HG03558 (cell line): ENCODE measurements around the gene PON1.

Experiments used
- ATAC-seq: cut with Tn5 transposase; IDR thresholded peaks from one replicate; pipeline ENCODE4 v1.9.1; 2021; ENCODE audit warnings: moderate number of reproducible peaks; ENCODE audit not compliant: unreplicated experiment; ENCODE audit errors: extremely low read depth

PON1 gene

GRCh38 chr7:95318501-95319100 lies 5.7 kb downstream of the PON1 start:
- no peak for ATAC-seq

- no peak for ATAC-seq
These were observed 6.4 kb downstream of the PON1 start for GRCh38 chr7:95317966-95318365.

GRCh38 chr7:95317546-95317945 lies 6.8 kb downstream of the PON1 start:
- no peak for ATAC-seq

- no peak for ATAC-seq
These were observed 7.7 kb downstream of the PON1 start for GRCh38 chr7:95316588-95316987.

GRCh38 chr7:95312561-95312960 lies 11.8 kb downstream of the PON1 start:
- ATAC-seq: no peak

- no peak for ATAC-seq
These were observed 12.9 kb downstream of the PON1 start for GRCh38 chr7:95311389-95311788.

GRCh38 chr7:95309951-95310350 lies 14.4 kb downstream of the PON1 start:
- ATAC-seq: no peak

- no peak for ATAC-seq
These were observed 19.3 kb downstream of the PON1 start for GRCh38 chr7:95304990-95305389.

- ATAC-seq: no peak
These were observed 21.1 kb downstream of the PON1 start for GRCh38 chr7:95303013-95303905.

- no peak for ATAC-seq
These were observed 26.2 kb downstream of the PON1 start for GRCh38 chr7:95298091-95298490.

GRCh38 chr7:95297041-95297440 lies 27.3 kb downstream of the PON1 start:
- ATAC-seq: no peak

GRCh38 chr7:95296456-95296855 lies 27.9 kb downstream of the PON1 start:
- no peak for ATAC-seq

GRCh38 chr7:95295397-95295796 lies 28.9 kb downstream of the PON1 start:
- no peak for ATAC-seq

GRCh38 chr7:95290166-95290830 lies 34.0 kb downstream of the PON1 start:
- no peak for ATAC-seq

- ATAC-seq: no peak
These were observed 38.2 kb downstream of the PON1 start for GRCh38 chr7:95286096-95286495.

GRCh38 chr7:95279417-95279816 lies 44.9 kb downstream of the PON1 start:
- no peak for ATAC-seq

- no peak for ATAC-seq
These were observed 48.2 kb downstream of the PON1 start for GRCh38 chr7:95276114-95276513.

GRCh38 chr7:95269640-95270039 lies 54.7 kb downstream of the PON1 start:
- ATAC-seq: no peak

GRCh38 chr7:95267754-95268153 lies 56.6 kb downstream of the PON1 start:
- no peak for ATAC-seq

GRCh38 chr7:95265634-95266033 lies 58.7 kb downstream of the PON1 start:
- no peak for ATAC-seq

- no peak for ATAC-seq
These were observed 59.9 kb downstream of the PON1 start for GRCh38 chr7:95264363-95264891.
